SU-DHL-6 (cell line): ENCODE results near the gene ANKS6.

ENCODE experiments used
- EZH2phosphoT487 ChIP-seq: fragments of 200-600 bp; sonication (generic), shearing (Covaris generic); conservative IDR thresholded peaks from 2 replicates; pipeline ENCODE4 v1.6.1; 2018; ENCODE audit warnings: mild to moderate bottlenecking, antibody characterized with exemption, low read length, moderate library complexity, mixed read lengths
- TF ChIP-seq, protein P1 (sequence below): fragments of 200-600 bp; sonication (generic); IDR thresholded peaks from one replicate; pipeline ENCODE4 v1.5.1; 2017; ENCODE audit warnings: antibody characterized with exemption, mild to moderate bottlenecking, low read length, moderate library complexity; ENCODE audit not compliant: insufficient read depth, poor library complexity, severe bottlenecking

- TF ChIP-seq, protein P1, sequence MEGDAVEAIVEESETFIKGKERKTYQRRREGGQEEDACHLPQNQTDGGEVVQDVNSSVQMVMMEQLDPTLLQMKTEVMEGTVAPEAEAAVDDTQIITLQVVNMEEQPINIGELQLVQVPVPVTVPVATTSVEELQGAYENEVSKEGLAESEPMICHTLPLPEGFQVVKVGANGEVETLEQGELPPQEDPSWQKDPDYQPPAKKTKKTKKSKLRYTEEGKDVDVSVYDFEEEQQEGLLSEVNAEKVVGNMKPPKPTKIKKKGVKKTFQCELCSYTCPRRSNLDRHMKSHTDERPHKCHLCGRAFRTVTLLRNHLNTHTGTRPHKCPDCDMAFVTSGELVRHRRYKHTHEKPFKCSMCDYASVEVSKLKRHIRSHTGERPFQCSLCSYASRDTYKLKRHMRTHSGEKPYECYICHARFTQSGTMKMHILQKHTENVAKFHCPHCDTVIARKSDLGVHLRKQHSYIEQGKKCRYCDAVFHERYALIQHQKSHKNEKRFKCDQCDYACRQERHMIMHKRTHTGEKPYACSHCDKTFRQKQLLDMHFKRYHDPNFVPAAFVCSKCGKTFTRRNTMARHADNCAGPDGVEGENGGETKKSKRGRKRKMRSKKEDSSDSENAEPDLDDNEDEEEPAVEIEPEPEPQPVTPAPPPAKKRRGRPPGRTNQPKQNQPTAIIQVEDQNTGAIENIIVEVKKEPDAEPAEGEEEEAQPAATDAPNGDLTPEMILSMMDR, result no peak
- no peak for TF ChIP-seq EZH2phosphoT487
Observed at GRCh38 chr9:98829766-98830165, 33.4 kb upstream of the ANKS6 start.
